ENCODE measurements around the gene PLSCR2.
"Not testable (repeated sequence)": the region's sequence is repeated elsewhere in the genome, so short reads cannot be mapped to it uniquely, and the experiment has no call there.

PLSCR2 gene

DNA sequence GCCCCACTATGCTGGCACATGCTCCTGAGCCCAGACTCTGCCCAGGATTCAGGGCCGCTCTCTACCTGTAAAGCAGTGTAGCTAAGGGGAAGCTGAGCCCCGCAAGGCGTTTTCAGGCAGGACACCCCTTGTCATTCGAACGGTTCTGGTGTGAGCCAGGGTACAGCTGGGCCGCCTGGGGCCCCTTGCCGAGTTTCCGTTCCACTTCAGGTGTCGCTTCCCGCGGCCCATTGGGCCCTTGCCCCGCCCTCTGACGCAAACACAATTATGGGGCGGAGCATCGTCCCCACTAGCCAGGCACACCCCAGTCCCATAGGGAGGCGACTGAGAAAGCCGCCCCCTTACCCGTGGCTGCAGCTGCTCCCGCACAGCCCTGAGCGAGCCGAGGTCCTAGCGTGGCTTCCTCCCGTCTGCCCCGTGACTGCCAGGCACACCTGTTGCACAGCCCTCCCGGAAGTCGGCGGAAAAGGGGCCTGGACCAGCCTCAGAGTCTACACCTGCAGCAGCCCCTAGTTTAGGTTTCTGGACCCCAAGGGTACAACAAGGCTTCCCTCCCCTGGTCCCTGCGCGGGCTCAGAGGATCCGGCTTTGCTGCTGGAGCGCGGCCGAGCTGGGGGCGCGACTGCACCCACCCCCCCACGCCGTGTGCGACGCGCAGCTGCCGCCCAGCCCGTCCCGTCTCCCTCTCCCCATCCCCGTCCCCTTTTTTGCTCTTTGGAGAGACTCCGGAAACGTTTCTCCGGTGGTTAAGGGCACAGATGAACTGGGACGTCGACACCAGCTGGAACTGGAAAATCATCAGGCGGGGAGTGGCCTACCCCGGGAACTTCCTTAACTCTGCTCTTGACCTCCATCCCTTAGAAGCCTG, at the start of gene PLSCR2:
TSS of gene PLSCR2 (minus strand) at position 412 of the 868 bp plus-strand sequence. CDS start 9,657 bp downstream, outside the sequence.
- no peak for DNase-seq

GRCh38 chr3:146517684-146518435, 48.5 kb upstream of the PLSCR2 start:
- peak; percentile 18 for DNase-seq

DNA sequence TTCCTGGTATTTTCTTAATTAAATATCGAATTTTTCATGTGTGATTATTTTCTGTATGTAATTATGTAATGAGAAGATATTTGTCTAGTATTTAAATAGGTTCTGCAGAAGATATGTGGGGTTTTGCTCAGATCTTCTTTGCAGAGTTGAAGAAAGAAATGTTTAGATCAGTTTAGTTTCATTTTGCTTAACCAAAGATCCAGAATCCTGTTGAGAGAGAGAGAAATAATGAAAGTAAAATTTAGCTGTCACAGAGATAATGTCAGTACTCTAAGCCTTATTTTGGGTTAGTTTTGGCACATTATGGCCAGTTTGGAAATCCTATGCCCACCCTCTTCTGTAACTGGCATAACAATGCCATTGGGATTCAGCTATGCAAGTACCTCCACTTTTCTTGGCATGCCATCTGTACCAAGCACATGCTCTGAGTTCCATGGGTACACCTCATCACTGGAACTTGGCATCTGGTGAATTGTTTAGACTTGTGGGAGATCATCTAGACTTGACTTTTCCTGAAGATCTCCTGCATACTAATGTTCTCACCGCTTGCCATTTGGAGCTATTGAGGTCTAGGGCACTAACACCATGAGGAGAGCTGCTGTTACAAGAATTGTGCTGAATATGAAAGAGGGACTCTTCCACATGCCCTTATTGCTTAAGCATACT, 44.2 kb upstream of the PLSCR2 start:
- no peak for DNase-seq

GRCh38 chr3:146511402-146512134, 42.2 kb upstream of the PLSCR2 start:
- no peak for DNase-seq

DNA sequence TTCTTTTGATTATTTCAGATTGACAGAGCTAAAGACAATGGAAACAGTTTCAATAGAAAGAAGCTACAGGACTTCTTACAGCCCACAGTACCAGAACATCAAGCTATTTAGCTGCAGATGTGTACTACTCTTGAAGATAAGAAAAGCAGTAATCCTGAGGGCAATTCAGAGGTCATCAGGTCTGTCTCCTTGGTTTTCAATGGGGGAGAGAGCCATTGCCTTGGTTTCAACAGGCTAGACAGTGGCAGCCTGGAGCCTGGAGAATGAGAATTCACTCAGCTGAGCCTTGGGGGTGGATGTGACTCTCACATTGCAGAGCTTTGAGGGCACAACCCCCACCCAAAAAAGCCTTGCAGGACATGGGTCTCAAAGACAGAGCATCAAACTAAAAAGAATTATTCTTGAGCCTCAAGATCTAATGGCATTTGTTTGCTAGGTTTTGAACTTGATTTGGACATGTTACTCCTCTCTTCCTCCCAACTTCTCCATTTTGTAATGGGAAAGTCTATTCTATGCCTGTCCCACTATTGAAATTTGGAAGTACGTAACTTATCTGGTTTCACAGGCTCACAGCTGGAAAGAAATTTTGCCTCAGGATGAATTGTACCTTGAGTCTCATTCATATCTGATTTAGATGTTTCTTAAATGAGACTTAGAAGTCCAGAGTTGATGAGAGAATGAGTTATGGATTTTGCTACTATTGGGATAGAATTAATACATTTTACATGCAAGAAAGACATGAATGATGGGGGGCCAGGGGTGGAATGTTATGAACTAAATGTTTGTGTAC, 38.2 kb upstream of the PLSCR2 start:
- DNase-seq: no peak

DNA sequence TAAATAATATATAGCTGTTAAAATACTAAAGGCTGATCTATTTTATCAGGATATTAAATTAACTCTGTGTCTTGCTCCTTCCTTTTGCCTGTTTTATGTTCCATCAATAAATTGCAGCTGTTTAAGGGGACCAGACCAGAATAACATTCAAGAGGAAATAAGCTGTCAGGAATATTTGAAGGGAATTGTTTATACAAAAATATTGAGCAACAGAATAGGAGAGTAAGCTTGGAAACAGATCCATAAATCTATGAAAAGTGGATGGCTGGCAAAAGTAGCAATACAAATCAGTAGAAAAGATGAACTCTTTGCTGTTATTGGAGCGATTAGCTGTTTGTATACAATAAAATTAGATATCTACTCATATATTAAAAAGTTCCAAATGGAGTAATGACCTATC, 36.2 kb upstream of the PLSCR2 start:
- DNase-seq: no peak

DNA sequence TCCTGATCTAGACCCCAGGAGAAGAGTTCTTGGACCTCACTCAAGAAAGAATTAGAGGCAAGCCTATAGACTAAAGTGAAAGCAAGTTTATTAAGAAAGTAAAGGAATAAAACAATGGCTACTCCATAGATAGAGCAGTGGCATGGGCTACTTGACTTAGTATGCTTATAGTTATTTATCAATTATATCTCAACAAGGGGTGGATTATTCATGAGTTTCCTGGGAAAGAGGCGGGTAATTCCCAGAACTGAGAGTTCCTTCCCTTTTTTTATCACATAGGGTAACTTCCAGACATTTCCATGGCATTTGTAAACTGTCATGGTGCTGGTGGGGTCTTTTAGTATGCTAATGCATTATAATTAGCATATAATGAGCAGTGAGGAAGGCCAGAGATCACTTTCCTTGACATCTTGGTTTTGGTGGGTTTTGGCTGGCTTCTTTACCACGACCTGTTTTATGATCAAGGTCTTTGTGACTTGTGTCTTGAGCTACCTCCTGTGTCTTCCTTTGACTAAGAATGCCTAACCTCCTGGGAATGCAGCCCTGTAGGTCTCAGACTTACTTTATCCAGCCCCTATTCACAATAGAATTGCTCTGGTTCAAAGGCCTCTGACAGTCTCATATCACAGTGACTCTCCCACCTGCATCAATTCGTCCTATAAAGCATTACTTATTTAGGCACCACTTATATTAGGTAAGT, 35.3 kb upstream of the PLSCR2 start:
- no peak for DNase-seq

DNA sequence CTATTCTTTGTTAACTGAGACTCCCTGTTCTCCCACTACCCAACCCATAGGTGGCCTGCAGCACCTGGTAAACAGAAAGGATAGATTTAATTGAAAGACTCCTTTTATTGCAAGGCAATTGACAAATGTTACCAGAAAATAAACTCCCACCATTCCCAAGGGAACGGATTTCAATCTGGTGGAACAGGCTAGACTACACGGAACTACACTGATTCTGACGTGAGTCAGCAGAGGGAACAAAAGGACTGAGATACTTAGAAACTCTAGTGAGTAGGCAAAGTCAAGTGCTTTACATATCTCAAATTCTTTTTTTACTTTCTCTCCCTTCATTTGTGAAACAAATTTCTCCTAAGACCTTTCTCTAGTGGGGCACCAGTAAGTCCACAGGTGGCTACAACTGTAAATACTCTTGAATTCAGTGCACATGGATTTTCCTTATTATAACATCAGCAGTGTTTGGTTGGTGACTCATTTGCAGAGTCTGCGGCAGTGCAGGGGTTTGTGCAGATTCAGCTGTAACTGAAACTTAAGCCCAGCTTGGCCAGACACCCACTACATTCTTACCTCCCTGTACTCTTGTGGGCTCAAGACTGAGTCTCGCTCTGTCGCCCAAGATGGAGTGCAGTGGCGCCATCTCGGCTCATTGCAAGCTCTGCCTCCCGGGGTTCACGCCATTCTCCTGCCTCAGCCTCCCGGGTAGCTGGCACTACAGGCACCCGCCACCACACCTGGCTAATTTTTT, 34.3 kb upstream of the PLSCR2 start:
- DNase-seq: peak; percentile 35

DNA sequence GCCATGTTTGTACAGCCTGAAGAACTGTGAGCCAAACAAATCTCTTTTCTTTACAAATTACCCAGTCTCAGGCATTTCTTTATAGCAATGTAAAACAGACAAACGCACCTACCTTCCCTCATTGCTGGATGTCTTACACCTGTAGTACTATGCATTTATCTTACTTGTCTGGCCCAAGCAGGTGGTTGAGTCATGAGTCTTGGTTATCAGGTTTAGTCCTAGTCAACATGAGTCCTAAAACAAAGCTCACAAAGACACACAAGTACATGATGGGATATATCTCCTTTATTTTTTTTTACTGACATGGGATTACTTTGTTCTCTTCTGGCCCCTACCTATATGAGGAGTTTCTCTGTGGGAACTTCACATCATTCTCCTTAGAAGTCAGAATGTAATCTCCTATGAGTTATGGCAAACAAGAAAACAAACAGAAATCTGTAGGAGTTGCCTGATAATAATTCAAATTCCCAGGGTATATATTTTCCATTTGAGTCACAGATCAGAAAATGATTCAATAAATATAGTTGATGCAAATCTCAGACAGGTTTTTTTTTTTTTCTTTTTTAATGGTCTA, 33.6 kb upstream of the PLSCR2 start:
- no peak for DNase-seq

DNA sequence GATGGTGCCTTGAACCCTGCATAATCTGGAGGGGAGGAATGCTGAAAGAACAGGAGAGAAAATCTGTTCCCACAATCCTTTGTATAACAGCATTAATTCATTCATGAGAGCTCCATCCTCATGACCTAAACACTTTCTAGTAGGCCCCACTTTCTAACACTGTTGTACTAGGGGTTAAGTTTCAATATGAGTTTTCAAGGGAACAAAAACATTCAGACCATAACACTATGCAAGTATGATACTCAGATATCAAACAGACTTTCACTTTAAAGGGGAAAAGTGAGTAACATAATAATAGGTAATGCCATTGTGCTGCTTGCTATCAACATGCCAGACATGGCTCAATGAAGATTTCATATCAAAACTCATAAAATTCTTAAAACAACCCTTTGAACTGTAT, 32.4 kb upstream of the PLSCR2 start:
- no peak for DNase-seq

GRCh38 chr3:146499701-146500100, 30.3 kb upstream of the PLSCR2 start:
- no peak for DNase-seq

GRCh38 chr3:146498002-146498736, 28.8 kb upstream of the PLSCR2 start:
- DNase-seq: no peak

DNA sequence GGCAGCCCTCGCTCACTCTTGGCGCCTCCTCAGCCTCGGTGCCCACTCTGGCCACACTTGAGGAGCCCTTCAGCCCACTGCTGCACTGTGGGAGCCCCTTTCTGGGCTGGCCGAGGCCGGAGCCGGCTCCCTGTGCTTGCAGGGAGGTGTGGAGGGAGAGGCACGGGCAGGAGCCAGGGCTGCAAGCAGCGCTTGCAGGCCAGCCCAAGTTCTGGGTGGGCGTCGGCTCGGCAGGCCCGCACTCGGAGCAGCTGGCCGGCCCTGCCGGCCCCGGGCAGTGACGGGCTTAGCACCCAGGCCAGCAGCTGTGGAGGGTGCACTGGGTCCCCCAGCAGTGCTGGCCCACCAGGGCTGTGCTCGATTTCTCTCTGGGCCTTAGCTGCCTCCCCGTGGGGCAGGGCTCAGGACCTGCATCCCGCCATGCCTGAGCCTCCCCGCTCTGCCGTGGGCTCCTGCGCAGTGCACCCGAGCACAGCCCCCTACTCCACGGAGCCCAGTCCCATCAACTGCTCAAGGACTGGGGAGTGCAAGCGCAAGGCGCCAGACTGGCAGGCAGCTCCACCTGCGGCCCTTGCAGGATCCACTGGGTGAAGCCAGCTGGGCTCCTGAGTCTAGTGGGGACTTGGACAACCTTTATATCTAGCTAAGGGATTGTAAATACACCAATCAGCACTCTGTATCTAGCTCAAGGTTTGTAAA, 27.9 kb upstream of the PLSCR2 start:
- not testable (repeated sequence) for DNase-seq

GRCh38 chr3:146496726-146497125, 27.4 kb upstream of the PLSCR2 start:
- DNase-seq: no peak

DNA sequence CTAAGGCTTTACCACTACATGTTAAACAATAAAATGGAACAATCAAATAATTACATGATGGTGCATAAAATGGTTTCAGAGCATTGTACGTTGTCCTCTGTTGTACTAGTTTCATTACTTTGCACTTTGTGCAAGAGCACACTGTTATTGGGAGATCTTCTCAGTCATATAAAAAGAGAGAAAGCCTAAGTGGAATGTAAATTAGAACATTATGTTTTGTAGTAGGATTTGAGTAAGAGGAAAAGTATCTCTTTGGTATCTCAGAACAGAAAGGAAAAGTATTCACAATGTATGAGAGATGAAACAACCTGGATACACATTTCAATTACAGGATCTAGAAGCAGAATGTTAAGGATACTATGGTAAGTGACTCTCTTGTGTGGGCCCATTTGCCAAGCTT, 26.9 kb upstream of the PLSCR2 start:
- DNase-seq: no peak

DNA sequence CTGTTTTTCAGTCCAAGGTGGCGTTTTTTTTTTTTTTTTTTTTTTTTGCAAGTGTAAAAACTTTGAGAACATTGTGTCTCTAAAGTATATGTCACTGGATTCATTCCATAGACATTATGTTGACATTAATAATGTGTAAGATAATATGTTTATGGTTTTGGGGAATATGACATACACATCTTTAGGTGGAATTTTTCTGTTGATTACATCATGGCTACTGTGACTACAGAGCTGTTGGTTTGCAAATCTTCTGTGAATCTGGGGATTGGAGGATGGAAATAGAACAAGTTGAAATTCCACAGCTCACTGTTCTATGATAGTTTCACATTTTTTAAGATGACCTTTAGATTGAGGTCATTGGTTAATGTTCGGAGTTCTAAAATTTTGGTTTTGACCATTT, 24.4 kb upstream of the PLSCR2 start:
- no peak for DNase-seq

GRCh38 chr3:146493221-146493620, 23.9 kb upstream of the PLSCR2 start:
- no peak for DNase-seq

DNA sequence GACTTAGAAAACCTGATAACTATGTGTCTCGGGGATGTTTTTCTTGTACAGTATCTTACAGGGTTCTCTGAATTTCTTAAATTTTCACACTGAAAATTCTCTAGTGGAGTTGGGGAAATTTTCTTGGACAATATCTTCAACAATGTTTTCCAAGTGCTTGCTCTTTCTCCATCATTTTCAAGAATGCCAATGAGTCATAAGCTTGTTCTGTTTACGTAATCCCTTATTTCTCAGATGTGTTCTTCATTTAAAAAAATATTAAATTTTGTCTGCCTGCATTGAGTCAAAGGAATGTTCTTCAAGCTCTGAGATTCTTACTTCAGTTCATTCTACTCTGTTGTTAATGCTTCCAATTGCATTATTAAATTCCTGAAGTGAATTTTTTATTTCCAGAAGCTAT, 21.9 kb upstream of the PLSCR2 start:
- DNase-seq: no peak

DNA sequence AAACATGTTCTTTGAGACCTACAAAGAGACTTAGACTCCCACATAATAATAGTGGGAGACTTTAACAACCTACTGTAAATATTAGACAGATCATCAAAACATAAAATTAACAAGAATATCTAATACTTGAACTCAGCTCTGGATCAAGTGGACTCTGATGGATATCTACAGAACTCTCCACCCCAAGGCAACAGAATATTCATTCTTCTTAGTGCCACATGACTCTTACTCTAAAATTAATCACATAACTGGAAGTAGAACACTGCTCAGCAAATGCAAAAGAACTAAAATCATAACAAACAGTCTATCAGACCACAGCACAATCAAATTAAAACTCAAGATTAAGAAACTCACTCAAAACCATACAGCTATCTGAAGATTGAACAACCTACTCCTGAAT, 15.9 kb upstream of the PLSCR2 start:
- no peak for DNase-seq
